ENCODE data around the gene KIF23. TPM values are rescaled to one million over a fixed set of nuclear protein-coding genes. Genes with fewer than 3 reads are reported as not detected.
"Not testable (repeated sequence)": the region's sequence is repeated elsewhere in the genome, so short reads cannot be mapped to it uniquely, and the experiment has no call there.

KIF23 gene
- total and polyA plus RNA-seq, 5 donors: 0.27 to 1.2 (median 0.78) TPM

DNA sequence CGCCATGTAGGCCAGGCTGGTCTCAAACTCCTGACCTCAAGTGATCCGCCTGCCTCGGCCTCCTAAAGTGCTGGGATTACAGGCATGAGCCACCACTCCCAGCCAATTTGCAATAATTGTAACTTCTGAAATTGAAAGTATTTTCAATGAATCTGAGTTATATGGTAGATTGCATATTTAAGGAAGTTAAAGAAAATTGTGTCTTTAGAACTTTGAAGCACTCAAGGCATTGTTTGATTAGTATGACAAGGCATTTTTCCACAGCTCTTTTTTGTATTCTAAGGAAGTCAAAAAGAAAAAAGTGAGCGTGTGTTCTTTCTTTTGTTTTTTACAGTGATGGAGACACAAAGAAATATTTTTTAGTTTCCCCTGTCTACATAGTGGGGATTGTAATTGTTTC lies 22.8 kb downstream of the KIF23 start:
- DNase-seq (no peak), ATAC-seq (no peak)
- Histone ChIP-seq H3K9me3 (ENCODE audit: control insufficient read depth, low read length) (no peaks in the 10 kb centered on the region), H3K4me1 (ENCODE audit: control insufficient read depth, insufficient read depth, low read length) (no peaks in the 10 kb centered on the region), H3K27me3 (ENCODE audit: control insufficient read depth, insufficient read depth) (no peaks in the 10 kb centered on the region), H3K4me3 (ENCODE audit: low read length) (no peak overlapping the region), H3K27ac (ENCODE audit: low read length) (no peak overlapping the region)
- 94% methylated on average over 4 of the region's 4 CpGs for WGBS
- intact Hi-C loops (cut with DNase I): no loop called here

DNA sequence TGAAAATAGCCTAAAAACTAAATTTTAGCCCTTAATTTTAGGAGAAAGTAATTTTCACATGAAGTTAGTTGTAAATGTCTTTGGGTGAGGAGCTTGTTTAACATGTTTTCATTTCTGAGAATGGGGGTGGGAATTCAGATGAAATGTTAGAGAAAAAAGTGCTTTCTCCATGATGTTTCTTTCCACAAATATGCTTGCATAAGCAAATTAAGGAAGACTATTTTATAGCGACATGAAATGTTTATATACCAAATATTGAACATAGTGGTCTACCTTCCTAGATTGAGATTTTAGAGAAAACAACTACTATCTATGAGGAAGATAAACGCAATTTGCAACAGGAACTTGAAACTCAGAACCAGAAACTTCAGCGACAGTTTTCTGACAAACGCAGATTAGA lies 25.5 kb downstream of the KIF23 start:
- Histone ChIP-seq H3K9me3 (ENCODE audit: control insufficient read depth, low read length) (no peaks in the 10 kb centered on the region), H3K27me3 (ENCODE audit: control insufficient read depth, insufficient read depth) (no peaks in the 10 kb centered on the region), H3K4me3 (ENCODE audit: low read length) (no peak overlapping the region), H3K27ac (ENCODE audit: low read length) (no peak overlapping the region), H3K4me1 (ENCODE audit: control insufficient read depth, insufficient read depth, low read length) (no peaks in the 10 kb centered on the region)
- ATAC-seq (no peak), DNase-seq (no peak)
- WGBS: 77% methylated on average over 4 of the region's 4 CpGs
- intact Hi-C loops (cut with DNase I): no loop called here

DNA sequence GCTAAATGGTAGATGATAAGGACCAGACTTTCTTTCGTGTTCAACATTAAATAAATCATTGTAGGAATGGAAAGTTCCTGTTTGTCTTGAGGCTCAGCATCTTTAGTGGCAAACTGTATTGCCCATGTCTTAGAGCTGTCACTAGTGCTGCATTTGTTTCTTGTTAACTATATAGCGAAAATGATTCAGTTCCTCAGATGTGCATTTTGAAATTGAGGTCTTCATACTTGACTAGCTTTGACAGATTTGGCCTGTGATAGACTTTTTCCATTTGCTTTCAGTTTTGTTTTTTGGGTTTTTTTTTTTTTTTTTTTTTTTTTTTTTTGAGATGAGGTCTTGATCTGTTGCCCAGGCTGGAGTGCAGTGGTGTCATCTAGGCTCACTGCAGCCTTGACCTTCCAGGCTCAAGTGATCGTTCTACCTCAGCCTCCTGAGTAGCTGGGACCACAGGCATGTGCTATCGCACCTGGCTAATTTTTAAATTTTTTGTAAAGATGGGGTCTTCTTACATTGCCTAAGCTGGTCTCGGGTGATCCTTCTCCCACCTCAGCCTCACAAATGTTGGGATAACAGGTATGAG lies 29.0 kb downstream of the KIF23 start:
- intact Hi-C loops (cut with DNase I): no loop called here
- WGBS: 92% methylated on average over 5 of the region's 5 CpGs
- DNase-seq (no peak), ATAC-seq (no peak)
- no peaks in the 10 kb centered on the region for H3K4me1 ChIP-seq (ENCODE audit: control insufficient read depth, insufficient read depth, low read length)
- H3K27me3 ChIP-seq (ENCODE audit: control insufficient read depth, insufficient read depth): no peaks in the 10 kb centered on the region
- H3K27ac ChIP-seq (ENCODE audit: low read length): no peak overlapping the region
- no peaks in the 10 kb centered on the region for H3K9me3 ChIP-seq (ENCODE audit: control insufficient read depth, low read length)
- H3K4me3 ChIP-seq (ENCODE audit: low read length): no peak overlapping the region

DNA sequence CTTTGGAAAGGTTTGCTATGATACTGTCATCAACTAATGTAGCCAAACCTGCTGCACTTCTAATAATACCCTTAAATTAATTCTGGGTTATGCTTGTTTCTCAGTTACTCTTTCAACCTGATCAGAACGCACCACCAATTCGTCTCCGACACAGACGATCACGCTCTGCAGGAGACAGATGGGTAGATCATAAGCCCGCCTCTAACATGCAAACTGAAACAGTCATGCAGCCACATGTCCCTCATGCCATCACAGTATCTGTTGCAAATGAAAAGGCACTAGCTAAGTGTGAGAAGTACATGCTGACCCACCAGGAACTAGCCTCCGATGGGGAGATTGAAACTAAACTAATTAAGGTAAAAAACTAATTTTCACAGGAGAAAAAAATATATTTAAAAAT lies 30.5 kb downstream of the KIF23 start:
- Histone ChIP-seq H3K27me3 (ENCODE audit: control insufficient read depth, insufficient read depth) (no peaks in the 10 kb centered on the region), H3K4me3 (ENCODE audit: low read length) (no peak overlapping the region), H3K27ac (ENCODE audit: low read length) (no peak overlapping the region), H3K4me1 (ENCODE audit: control insufficient read depth, insufficient read depth, low read length) (no peaks in the 10 kb centered on the region), H3K9me3 (ENCODE audit: control insufficient read depth, low read length) (no peaks in the 10 kb centered on the region)
- intact Hi-C loops (cut with DNase I): no loop called here
- WGBS: 97% methylated on average over 7 of the region's 7 CpGs
- no peak for ATAC-seq
- DNase-seq: no peak

DNA sequence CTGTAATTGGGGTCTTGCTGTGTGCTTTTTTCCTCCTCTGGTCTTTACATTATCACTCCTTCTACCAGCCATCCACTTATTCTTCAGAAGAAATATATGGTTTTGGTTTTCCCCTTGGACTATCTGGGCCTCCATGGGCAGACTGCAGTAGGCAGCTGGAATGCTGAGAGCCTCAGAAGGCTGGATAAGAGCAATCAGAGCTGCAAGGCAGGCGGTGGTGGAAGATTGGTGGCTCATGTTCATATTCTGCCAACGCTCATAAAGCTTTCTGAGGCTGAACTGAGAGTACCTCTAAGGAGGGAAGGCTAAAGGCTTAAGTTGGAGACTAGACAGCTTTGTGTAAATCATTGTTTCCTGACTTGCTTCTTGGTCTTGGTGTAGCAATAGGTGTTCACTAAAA lies 32.8 kb downstream of the KIF23 start:
- Histone ChIP-seq H3K27ac (ENCODE audit: low read length) (no peak overlapping the region), H3K9me3 (ENCODE audit: control insufficient read depth, low read length) (no peaks in the 10 kb centered on the region), H3K4me3 (ENCODE audit: low read length) (no peak overlapping the region), H3K27me3 (ENCODE audit: control insufficient read depth, insufficient read depth) (no peaks in the 10 kb centered on the region), H3K4me1 (ENCODE audit: control insufficient read depth, insufficient read depth, low read length) (no peaks in the 10 kb centered on the region)
- no peak for DNase-seq
- intact Hi-C loops (cut with DNase I): no loop called here
- WGBS: 72% methylated on average over 2 of the region's 2 CpGs
- ATAC-seq: peak in 1 of 2 donors; percentile 40

DNA sequence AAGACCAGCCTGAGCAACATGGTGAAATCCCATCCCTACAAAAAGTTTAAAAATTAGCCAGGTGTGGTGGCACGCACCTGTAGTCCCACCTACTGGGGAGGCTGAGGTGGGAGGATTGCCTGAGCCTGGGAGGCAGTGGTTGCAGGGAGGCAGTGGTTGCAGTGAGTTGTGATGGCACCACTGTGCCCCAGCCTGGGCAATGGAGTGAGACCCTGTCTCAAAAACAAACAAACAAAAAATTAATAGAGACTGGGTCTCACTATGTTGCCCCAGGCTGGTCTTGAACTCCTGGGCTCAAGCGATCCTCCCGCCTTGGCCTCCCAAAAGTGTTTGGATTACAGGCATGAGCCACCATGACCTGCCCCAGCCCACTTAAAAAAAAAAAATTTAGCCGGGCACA lies 36.1 kb downstream of the KIF23 start:
- intact Hi-C loops (cut with DNase I); H3K9me3 ChIP-seq (ENCODE audit: control insufficient read depth, low read length); DNase-seq; H3K27me3 ChIP-seq (ENCODE audit: control insufficient read depth, insufficient read depth); ATAC-seq; H3K4me1 ChIP-seq (ENCODE audit: control insufficient read depth, insufficient read depth, low read length); H3K27ac ChIP-seq (ENCODE audit: low read length); H3K4me3 ChIP-seq (ENCODE audit: low read length): not testable (repeated sequence)
- WGBS: 97% methylated on average over 4 of the region's 4 CpGs

DNA sequence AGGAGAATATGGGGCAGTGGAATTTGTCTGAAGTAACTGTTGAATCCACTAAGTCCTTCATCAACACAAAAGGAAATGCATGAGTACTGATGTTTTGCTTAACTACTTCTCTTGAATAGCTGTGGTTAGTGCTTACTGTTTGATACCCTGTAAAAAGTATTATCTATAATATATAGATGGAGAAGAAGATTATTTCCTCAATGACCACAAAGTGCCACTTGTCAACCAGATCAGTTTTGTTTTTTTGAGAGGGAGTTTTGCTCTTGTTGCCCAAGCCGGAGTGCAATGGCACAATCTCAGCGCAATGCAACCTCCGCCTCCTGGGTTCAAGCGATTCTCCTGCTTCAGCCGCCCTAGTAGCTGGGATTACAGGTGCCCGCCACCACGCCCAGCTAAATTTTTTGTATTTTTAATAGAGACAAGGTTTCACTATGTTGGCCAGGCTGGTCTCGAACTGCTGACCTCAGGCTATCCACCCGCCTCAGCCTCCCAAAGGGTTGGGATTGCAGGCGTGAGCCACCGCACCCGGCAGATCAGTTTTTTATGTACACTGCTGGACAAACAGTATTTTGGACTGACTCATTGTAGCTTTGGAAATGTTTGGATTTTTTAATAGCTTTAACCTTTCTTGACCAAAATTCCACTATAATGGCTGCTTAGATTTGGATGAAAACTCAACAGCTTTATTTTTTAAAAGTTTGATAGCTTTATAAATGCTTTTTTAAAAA lies 37.0 kb downstream of the KIF23 start:
- H3K4me3 ChIP-seq (ENCODE audit: low read length): no peak overlapping the region
- no peak for ATAC-seq
- H3K27ac ChIP-seq (ENCODE audit: low read length): no peak overlapping the region
- peaks cover 7% of the 10 kb centered on the region for H3K4me1 ChIP-seq (ENCODE audit: control insufficient read depth, insufficient read depth, low read length)
- H3K27me3 ChIP-seq (ENCODE audit: control insufficient read depth, insufficient read depth): no peaks in the 10 kb centered on the region
- DNase-seq: peak in 1 of 3 donors; percentile 46
- 95% methylated on average over 12 of the region's 12 CpGs for WGBS
- intact Hi-C loops (cut with DNase I): no loop called here
- H3K9me3 ChIP-seq (ENCODE audit: control insufficient read depth, low read length): no peaks in the 10 kb centered on the region

DNA sequence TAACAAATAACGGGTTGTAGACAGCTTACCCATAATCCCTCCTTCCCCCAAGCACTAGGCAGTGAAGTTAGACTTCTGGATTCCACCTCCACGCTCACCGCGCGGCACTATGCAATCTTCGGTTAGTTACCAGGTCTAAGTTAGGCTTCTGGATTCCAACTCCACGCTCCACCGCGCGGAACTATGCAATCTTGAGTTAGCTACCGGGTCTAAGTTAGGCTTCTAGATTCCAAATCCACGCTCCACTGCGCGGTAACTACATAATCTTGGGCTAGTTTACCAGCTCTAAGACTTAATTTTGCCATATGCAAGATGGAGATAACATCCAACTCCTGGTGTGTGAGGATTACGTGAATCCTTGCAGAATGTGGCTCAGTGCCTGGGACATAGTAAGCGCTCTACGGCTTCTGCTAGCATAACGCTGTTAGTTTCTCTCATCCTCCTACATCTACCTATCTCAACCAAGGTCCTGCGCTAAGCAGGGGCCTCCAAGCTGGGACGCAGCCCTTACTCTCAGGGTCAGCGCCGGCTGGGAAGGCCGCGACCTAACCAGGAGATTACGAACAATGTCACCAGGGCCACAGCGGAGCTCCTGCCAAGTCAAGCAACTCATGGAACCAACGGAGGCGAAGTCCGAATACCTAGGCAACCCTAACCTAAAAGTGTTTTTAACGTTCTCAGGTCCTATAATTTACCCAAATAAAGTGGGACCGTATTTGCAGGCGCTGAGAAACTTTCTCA lies 38.0 kb downstream of the KIF23 start:
- peak in 1 of 3 donors; percentile 64 for DNase-seq
- Histone ChIP-seq H3K9me3 (ENCODE audit: control insufficient read depth, low read length) (no peaks in the 10 kb centered on the region), H3K27ac (ENCODE audit: low read length) (peak overlapping the region; percentile 97), H3K4me1 (ENCODE audit: control insufficient read depth, insufficient read depth, low read length) (peaks cover 7% of the 10 kb centered on the region), H3K27me3 (ENCODE audit: control insufficient read depth, insufficient read depth) (no peaks in the 10 kb centered on the region), H3K4me3 (ENCODE audit: low read length) (peak overlapping the region; percentile 60)
- ATAC-seq: peak; percentile 56 to 63
- intact Hi-C loops (cut with DNase I): no loop called here
- WGBS: 15% methylated on average over 32 of the region's 32 CpGs

DNA sequence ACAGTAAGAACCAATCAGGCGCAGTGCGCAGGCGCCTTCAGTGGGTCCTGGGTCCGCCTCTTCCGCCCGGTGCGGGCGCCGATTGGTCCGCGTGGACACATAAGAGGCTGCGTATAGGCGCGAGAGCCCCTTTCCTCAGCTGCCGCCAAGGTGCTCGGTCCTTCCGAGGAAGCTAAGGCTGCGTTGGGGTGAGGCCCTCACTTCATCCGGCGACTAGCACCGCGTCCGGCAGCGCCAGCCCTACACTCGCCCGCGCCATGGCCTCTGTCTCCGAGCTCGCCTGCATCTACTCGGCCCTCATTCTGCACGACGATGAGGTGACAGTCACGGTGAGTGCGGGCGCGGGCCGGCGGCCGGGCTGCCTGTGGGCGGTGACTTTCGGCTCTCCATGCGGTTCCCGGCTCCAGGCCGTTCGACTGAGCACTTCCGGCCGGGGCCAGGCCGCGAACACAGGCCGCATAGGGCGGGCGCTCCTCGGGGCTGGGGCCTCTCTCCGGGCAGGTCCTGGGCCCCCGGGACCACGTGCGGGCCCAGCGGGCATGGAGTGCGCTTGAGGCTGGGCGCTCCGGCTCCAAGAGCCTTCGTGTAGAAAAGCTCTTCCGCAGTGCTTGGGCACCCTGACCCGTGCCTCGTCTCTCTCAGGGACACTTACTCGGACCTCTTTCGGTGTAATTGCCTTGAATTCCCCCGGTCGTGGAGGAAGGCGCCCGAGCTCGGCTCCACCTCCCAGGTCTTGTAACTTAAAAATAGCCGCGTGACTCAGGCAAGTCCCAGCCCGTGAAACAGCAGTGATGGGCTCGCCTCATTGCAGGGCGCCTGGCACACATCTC lies 38.8 kb downstream of the KIF23 start, which contains the start of gene RPLP1:
TSS of gene RPLP1 (plus strand) at position 127 of the 830 bp plus-strand sequence. CDS start at position 258, 131 bp downstream.
- ATAC-seq: peak; percentile 96 to 97
- under 1% methylated on average over 77 of the region's 77 CpGs for WGBS
- no peaks in the 10 kb centered on the region for H3K27me3 ChIP-seq (ENCODE audit: control insufficient read depth, insufficient read depth)
- H3K4me3 ChIP-seq (ENCODE audit: low read length): peak within 1 kb of the TSS; percentile 60
- DNase-seq: peak; percentile 97 to 99 (median 98)
- H3K27ac ChIP-seq (ENCODE audit: low read length): peak within 1 kb of the TSS; percentile 97
- peaks cover 7% of the 10 kb centered on the region for H3K4me1 ChIP-seq (ENCODE audit: control insufficient read depth, insufficient read depth, low read length)
- no peaks in the 10 kb centered on the region for H3K9me3 ChIP-seq (ENCODE audit: control insufficient read depth, low read length)
- intact Hi-C loops (cut with DNase I): no loop called here

DNA sequence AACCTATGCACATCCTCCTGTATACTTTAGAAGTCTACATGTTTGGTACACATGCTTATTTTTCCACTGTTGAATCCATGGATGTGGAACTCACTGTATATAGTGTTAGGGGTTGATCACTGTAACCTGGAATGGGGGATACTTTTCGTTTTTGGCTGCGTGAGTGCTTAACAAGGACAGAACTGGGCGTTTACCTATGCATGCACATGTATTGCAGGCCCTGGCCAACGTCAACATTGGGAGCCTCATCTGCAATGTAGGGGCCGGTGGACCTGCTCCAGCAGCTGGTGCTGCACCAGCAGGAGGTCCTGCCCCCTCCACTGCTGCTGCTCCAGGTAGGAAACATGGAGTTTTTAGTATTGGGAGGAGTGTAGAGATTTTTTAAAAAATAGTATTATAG lies 40.8 kb downstream of the KIF23 start:
- Histone ChIP-seq H3K9me3 (ENCODE audit: control insufficient read depth, low read length) (no peaks in the 10 kb centered on the region), H3K4me3 (ENCODE audit: low read length) (peak overlapping the region; percentile 5), H3K27me3 (ENCODE audit: control insufficient read depth, insufficient read depth) (no peaks in the 10 kb centered on the region), H3K27ac (ENCODE audit: low read length) (no peak overlapping the region), H3K4me1 (ENCODE audit: control insufficient read depth, insufficient read depth, low read length) (peaks cover 7% of the 10 kb centered on the region)
- WGBS: 44% methylated on average over 5 of the region's 5 CpGs
- no peak for DNase-seq
- no peak for ATAC-seq
- intact Hi-C loops (cut with DNase I): no loop called here

Data from right cardiac atrium (tissue), 5 donors.